Measurements from ENCODE around the gene TRPM2. TPM values are rescaled to one million over a fixed set of nuclear protein-coding genes. Genes with fewer than 3 reads are reported as not detected.

Gene TRPM2
- total and polyA plus RNA-seq, 9 donors: 0.89 to 1.9 (median 1.5) TPM

DNA sequence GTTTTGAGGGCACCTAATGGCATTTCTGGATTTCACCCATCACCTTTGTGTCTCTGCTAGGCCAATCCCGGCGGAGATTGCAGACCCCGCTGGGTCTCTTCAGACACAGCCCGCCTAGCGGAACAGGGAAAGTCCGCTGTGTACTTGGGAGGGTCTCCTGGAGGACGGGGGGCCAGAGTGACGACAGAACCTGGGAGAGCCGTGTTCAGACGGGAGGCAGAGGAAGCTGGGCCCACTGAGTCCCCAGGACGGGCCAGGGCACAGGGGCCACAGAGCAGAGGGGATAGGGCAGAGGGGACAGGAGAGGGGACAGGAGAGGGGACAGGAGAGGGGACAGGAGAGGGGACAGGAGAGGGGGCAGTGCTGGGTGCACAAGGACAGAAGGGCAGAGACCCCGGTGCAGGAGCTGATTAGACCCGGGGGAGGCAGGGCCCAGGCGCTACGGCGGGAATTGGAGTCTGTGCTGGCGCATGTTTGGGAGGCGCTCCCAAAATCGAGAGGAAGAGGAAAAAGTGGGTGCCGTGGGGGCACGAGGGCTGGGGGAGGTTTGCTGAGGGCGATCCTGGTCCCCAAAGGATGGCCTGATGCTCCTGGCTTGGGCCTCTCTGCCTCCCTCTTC is 12.7 kb downstream of the TRPM2 start:
- H3K4me1 ChIP-seq (ENCODE audit: control insufficient read depth, insufficient read depth, low read length): peaks cover 5% of the 10 kb centered on the region
- H3K4me3 ChIP-seq (ENCODE audit: low read length): no peak overlapping the region
- 89% methylated on average over 19 of the region's 22 CpGs for WGBS (ENCODE audit: insufficient coverage)
- no peaks in the 10 kb centered on the region for H3K36me3 ChIP-seq (ENCODE audit: control insufficient read depth, insufficient read depth, low read length)
- H3K27ac ChIP-seq (ENCODE audit: low read length): no peak overlapping the region
- DNase-seq: no peak
- H3K27me3 ChIP-seq (ENCODE audit: control insufficient read depth, insufficient read depth, low read length): peaks cover 19% of the 10 kb centered on the region
- H3K9me3 ChIP-seq (replicated peaks; ENCODE audit: control insufficient read depth, low read depth, low read length): peaks cover 3% of the 10 kb centered on the region

- H3K27me3 ChIP-seq (ENCODE audit: control insufficient read depth, insufficient read depth, low read length): peaks cover 21% of the 10 kb centered on the region
- H3K27ac ChIP-seq (ENCODE audit: low read length): no peak overlapping the region
- 90% methylated on average over 23 of the region's 28 CpGs for WGBS (ENCODE audit: insufficient coverage)
- no peak for DNase-seq
- H3K9me3 ChIP-seq (replicated peaks; ENCODE audit: control insufficient read depth, low read depth, low read length): peaks cover 3% of the 10 kb centered on the region
- peaks cover 5% of the 10 kb centered on the region for H3K4me1 ChIP-seq (ENCODE audit: control insufficient read depth, insufficient read depth, low read length)
- H3K36me3 ChIP-seq (ENCODE audit: control insufficient read depth, insufficient read depth, low read length): no peaks in the 10 kb centered on the region
- no peak overlapping the region for H3K4me3 ChIP-seq (ENCODE audit: low read length)
Measured at GRCh38 chr21:44366586-44367211, 13.3 kb downstream of the TRPM2 start.

- H3K4me1 ChIP-seq (ENCODE audit: control insufficient read depth, insufficient read depth, low read length): peaks cover 5% of the 10 kb centered on the region
- H3K27ac ChIP-seq (ENCODE audit: low read length): no peak overlapping the region
- DNase-seq: no peak
- no peaks in the 10 kb centered on the region for H3K9me3 ChIP-seq (replicated peaks; ENCODE audit: control insufficient read depth, low read depth, low read length)
- H3K36me3 ChIP-seq (ENCODE audit: control insufficient read depth, insufficient read depth, low read length): no peaks in the 10 kb centered on the region
- WGBS (ENCODE audit: insufficient coverage): 26% methylated on average over 31 of the region's 35 CpGs
- H3K4me3 ChIP-seq (ENCODE audit: low read length): no peak overlapping the region
- H3K27me3 ChIP-seq (ENCODE audit: control insufficient read depth, insufficient read depth, low read length): peaks cover 22% of the 10 kb centered on the region
Measured at GRCh38 chr21:44368711-44369446, 15.5 kb downstream of the TRPM2 start.

DNA sequence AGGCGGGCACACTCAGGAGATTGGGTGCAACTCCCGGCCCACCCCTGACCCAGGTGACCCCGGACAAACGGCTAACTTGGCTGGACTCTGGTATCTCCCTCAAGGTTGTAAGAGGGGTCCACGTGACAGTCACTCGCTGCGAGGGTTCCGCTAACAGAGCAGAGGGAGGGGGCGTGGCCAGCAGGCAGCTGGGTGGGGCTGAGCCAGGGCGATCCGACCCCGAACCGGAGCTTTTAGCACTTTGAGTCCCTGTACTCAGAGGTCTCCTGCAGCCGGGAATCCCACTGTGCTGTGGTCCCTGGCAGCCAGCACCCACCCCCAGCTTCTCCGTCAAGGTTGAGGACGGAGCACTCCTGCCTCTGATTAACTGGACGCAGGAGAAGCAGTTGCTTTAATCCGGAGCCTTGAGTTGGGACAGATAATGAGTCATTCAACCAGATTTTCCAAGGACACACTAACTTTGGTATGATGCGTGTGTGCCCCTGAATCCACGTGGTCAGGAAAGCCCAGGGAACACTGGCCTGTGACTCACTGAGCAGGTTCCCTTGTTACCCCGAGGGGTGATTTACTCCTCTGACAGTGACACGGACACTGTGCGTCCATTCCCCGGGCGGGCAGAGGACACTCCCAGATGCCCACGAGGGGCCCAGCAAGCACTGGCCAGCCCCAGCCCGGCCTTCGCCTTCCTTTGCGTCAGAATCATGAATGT is 16.8 kb downstream of the TRPM2 start:
- no peak overlapping the region for H3K4me3 ChIP-seq (ENCODE audit: low read length)
- H3K9me3 ChIP-seq (replicated peaks; ENCODE audit: control insufficient read depth, low read depth, low read length): no peaks in the 10 kb centered on the region
- no peak overlapping the region for H3K27ac ChIP-seq (ENCODE audit: low read length)
- peaks cover 5% of the 10 kb centered on the region for H3K4me1 ChIP-seq (ENCODE audit: control insufficient read depth, insufficient read depth, low read length)
- H3K27me3 ChIP-seq (ENCODE audit: control insufficient read depth, insufficient read depth, low read length): peaks cover 23% of the 10 kb centered on the region
- 32% methylated on average over 27 of the region's 29 CpGs for WGBS (ENCODE audit: insufficient coverage)
- H3K36me3 ChIP-seq (ENCODE audit: control insufficient read depth, insufficient read depth, low read length): no peaks in the 10 kb centered on the region
- no peak for DNase-seq

DNA sequence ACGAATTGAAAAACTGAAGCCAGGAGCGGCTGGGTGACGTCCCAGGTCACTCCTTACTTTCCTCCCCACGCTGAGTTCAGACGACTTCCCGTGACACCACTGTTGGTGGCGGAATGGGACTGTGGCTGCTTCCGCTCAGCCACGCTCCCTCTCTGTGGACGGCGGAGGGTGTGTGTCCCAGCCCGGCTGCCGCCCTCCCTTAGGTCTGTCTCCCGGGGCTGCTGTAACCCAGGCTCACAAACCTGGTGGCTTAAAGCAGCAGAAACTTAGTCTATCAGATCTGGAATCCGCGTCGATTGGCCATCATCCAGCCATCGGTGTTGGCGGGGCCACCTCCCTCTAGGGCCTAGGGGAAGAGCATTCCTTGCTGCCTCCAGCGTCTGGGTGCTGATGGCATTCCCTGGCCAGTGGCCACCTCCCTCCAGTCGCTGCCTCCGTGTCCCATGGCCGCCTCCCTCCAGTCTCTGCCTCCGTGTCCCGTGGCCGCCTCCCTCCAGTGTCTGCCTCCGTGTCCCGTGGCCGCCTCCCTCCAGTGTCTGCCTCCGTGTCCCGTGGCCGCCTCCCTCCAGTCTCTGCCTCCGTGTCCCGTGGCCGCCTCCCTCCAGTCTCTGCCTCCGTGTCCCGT is 17.5 kb downstream of the TRPM2 start:
- Histone ChIP-seq H3K36me3 (ENCODE audit: control insufficient read depth, insufficient read depth, low read length) (no peaks in the 10 kb centered on the region), H3K4me1 (ENCODE audit: control insufficient read depth, insufficient read depth, low read length) (peaks cover 5% of the 10 kb centered on the region), H3K9me3 (replicated peaks; ENCODE audit: control insufficient read depth, low read depth, low read length) (no peaks in the 10 kb centered on the region), H3K27ac (ENCODE audit: low read length) (no peak overlapping the region), H3K4me3 (ENCODE audit: low read length) (no peak overlapping the region), H3K27me3 (ENCODE audit: control insufficient read depth, insufficient read depth, low read length) (peaks cover 26% of the 10 kb centered on the region)
- DNase-seq: no peak
- WGBS (ENCODE audit: insufficient coverage): 87% methylated on average over 25 of the region's 37 CpGs

GRCh38 chr21:44371596-44371995 is 18.2 kb downstream of the TRPM2 start:
- Histone ChIP-seq H3K9me3 (replicated peaks; ENCODE audit: control insufficient read depth, low read depth, low read length) (no peaks in the 10 kb centered on the region), H3K4me3 (ENCODE audit: low read length) (no peak overlapping the region), H3K36me3 (ENCODE audit: control insufficient read depth, insufficient read depth, low read length) (no peaks in the 10 kb centered on the region), H3K27ac (ENCODE audit: low read length) (no peak overlapping the region), H3K27me3 (ENCODE audit: control insufficient read depth, insufficient read depth, low read length) (peaks cover 26% of the 10 kb centered on the region), H3K4me1 (ENCODE audit: control insufficient read depth, insufficient read depth, low read length) (peaks cover 5% of the 10 kb centered on the region)
- no peak for DNase-seq
- 81% methylated on average over 3 of the region's 6 CpGs for WGBS (ENCODE audit: insufficient coverage)

- H3K4me1 ChIP-seq (ENCODE audit: control insufficient read depth, insufficient read depth, low read length): peaks cover 5% of the 10 kb centered on the region
- no peaks in the 10 kb centered on the region for H3K36me3 ChIP-seq (ENCODE audit: control insufficient read depth, insufficient read depth, low read length)
- no peak overlapping the region for H3K27ac ChIP-seq (ENCODE audit: low read length)
- DNase-seq: no peak
- H3K9me3 ChIP-seq (replicated peaks; ENCODE audit: control insufficient read depth, low read depth, low read length): no peaks in the 10 kb centered on the region
- H3K4me3 ChIP-seq (ENCODE audit: low read length): no peak overlapping the region
- 40% methylated on average over 1 of the region's 8 CpGs for WGBS (ENCODE audit: insufficient coverage)
- peaks cover 26% of the 10 kb centered on the region for H3K27me3 ChIP-seq (ENCODE audit: control insufficient read depth, insufficient read depth, low read length)
Measured at GRCh38 chr21:44372616-44373015, 19.2 kb downstream of the TRPM2 start.

GRCh38 chr21:44374601-44375280 is 21.3 kb downstream of the TRPM2 start:
- WGBS (ENCODE audit: insufficient coverage): 89% methylated on average over 19 of the region's 24 CpGs
- DNase-seq: no peak
- H3K27ac ChIP-seq (ENCODE audit: low read length): no peak overlapping the region
- H3K9me3 ChIP-seq (replicated peaks; ENCODE audit: control insufficient read depth, low read depth, low read length): no peaks in the 10 kb centered on the region
- no peaks in the 10 kb centered on the region for H3K36me3 ChIP-seq (ENCODE audit: control insufficient read depth, insufficient read depth, low read length)
- peaks cover 18% of the 10 kb centered on the region for H3K27me3 ChIP-seq (ENCODE audit: control insufficient read depth, insufficient read depth, low read length)
- peaks cover 5% of the 10 kb centered on the region for H3K4me1 ChIP-seq (ENCODE audit: control insufficient read depth, insufficient read depth, low read length)
- no peak overlapping the region for H3K4me3 ChIP-seq (ENCODE audit: low read length)

DNA sequence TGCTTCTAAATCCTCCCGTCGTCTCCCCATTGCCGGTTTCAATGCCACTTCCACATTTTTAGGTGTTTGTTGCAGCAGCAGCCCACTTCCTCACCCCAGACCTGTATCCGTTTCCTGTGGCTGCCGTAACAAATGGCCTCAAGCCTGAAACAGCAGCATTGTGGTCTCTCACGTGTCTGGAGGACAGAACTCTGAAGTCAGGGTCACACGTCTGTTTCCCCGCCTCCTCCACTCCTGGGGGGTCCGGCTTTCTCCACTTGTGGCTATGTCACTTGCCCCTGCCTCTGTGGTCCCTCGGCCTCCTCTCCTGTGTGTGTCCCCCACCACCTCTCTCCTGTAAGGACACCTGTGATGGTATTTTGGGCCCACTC is 21.8 kb downstream of the TRPM2 start:
- WGBS (ENCODE audit: insufficient coverage): 73% methylated on average over 10 of the region's 10 CpGs
- Histone ChIP-seq H3K9me3 (replicated peaks; ENCODE audit: control insufficient read depth, low read depth, low read length) (no peaks in the 10 kb centered on the region), H3K4me1 (ENCODE audit: control insufficient read depth, insufficient read depth, low read length) (peaks cover 4% of the 10 kb centered on the region), H3K4me3 (ENCODE audit: low read length) (no peak overlapping the region), H3K36me3 (ENCODE audit: control insufficient read depth, insufficient read depth, low read length) (no peaks in the 10 kb centered on the region), H3K27me3 (ENCODE audit: control insufficient read depth, insufficient read depth, low read length) (peaks cover 14% of the 10 kb centered on the region), H3K27ac (ENCODE audit: low read length) (no peak overlapping the region)
- DNase-seq: peak; percentile 39

All from muscle of leg (tissue), 11 donors.